ENCODE results near the gene TTLL11.
"Not testable (repeated sequence)": the region's sequence is repeated elsewhere in the genome, so short reads cannot be mapped to it uniquely, and the experiment has no call there.

TTLL11 gene

GRCh38 chr9:122124528-122124927 lies 31.4 kb upstream of the TTLL11 start:
- no peak for DNase-seq

- no peak for DNase-seq
Observed at GRCh38 chr9:122124048-122124447, 30.9 kb upstream of the TTLL11 start.

GRCh38 chr9:122122903-122123632 lies 30.0 kb upstream of the TTLL11 start:
- DNase-seq, result peak; percentile 48

- no peak for DNase-seq
Observed at GRCh38 chr9:122122468-122122867, 29.4 kb upstream of the TTLL11 start.

- DNase-seq, result no peak
Observed at GRCh38 chr9:122121931-122122330, 28.8 kb upstream of the TTLL11 start.

- DNase-seq, result no peak
Observed at GRCh38 chr9:122121391-122121790, 28.3 kb upstream of the TTLL11 start.

GRCh38 chr9:122120316-122121071 lies 27.4 kb upstream of the TTLL11 start:
- no peak for DNase-seq

GRCh38 chr9:122119721-122120120 lies 26.6 kb upstream of the TTLL11 start:
- DNase-seq, result no peak

GRCh38 chr9:122119166-122119521 lies 26.0 kb upstream of the TTLL11 start:
- DNase-seq, result no peak

GRCh38 chr9:122118343-122119165 lies 25.4 kb upstream of the TTLL11 start:
- DNase-seq, result no peak

- not testable (repeated sequence) for DNase-seq
Observed at GRCh38 chr9:122117241-122117640, 24.1 kb upstream of the TTLL11 start.

GRCh38 chr9:122116448-122117173 lies 23.5 kb upstream of the TTLL11 start:
- no peak for DNase-seq

- no peak for DNase-seq
Observed at GRCh38 chr9:122116040-122116439, 22.9 kb upstream of the TTLL11 start.

GRCh38 chr9:122115176-122116035 lies 22.3 kb upstream of the TTLL11 start:
- no peak for DNase-seq

GRCh38 chr9:122113574-122113973 lies 20.5 kb upstream of the TTLL11 start:
- no peak for DNase-seq

GRCh38 chr9:122112238-122112637 lies 19.1 kb upstream of the TTLL11 start:
- DNase-seq, result no peak

GRCh38 chr9:122111413-122112085 lies 18.4 kb upstream of the TTLL11 start:
- DNase-seq, result no peak

- no peak for DNase-seq
Observed at GRCh38 chr9:122110100-122110833, 17.2 kb upstream of the TTLL11 start.

GRCh38 chr9:122109035-122109813 lies 16.1 kb upstream of the TTLL11 start:
- DNase-seq, result no peak

All from fibroblast of skin of abdomen (primary cell).